CD4-positive, alpha-beta T cell treated with Interleukin-15 for 4 hours (primary cell): ENCODE results near the gene ERC1.
"Not testable (repeated sequence)": the region's sequence is repeated elsewhere in the genome, so short reads cannot be mapped to it uniquely, and the experiment has no call there.

Experiments used
- DNase-seq: peaks from one replicate; pipeline ENCODE4 v3.0.0-alpha.2; 2020; ENCODE audit warnings: low spot score

ERC1 gene

GRCh38 chr12:1030779-1031178 lies 39.8 kb downstream of the ERC1 start:
- DNase-seq, result no peak

- no peak for DNase-seq
These were observed 43.2 kb downstream of the ERC1 start for GRCh38 chr12:1034243-1034642.

- no peak for DNase-seq
These were observed 43.9 kb downstream of the ERC1 start for GRCh38 chr12:1034751-1035457.

DNA sequence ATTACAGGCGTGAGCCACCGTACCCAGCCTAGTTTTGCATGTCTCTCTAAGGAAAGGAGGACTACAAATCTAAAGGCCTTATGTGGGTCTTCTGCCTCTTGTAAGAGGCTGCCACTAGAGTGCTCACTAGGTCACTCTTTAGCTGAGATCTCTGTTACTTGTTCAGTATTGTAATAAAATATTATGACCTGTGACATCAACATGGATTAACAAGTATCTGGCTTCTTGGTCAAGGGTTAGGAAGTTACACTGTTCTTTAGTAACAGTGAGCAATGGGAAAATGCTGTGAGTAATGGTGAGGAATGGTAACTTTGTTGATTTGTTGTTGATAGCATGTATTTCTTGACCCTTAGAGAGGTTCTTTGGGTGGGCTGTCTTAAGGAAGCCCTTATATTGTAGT lies 50.5 kb downstream of the ERC1 start:
- no peak for DNase-seq

- no peak for DNase-seq
These were observed 53.2 kb downstream of the ERC1 start for GRCh38 chr12:1044199-1044598.

- DNase-seq, result no peak
These were observed 53.7 kb downstream of the ERC1 start for GRCh38 chr12:1044696-1045095.

DNA sequence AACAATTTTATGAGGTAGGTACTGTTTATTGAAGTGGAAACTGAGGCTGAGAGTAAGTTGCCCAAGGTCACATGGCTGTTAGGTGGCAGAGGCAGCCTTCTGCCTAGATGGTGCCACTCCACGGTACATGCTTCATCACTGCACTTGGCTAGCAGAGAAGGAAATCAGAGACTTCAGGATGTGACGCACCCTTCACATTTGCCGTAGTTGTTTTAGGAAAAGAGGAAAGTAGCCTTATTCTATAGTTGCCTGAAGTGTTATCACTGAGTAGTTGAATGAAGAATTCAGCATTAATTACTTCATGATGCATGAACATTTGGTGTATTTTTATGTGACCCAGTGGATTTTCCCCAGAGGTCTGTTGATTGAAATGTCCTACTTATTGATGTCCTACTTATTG lies 55.7 kb downstream of the ERC1 start:
- no peak for DNase-seq

GRCh38 chr12:1047898-1048660 lies 57.1 kb downstream of the ERC1 start:
- DNase-seq, result no peak

GRCh38 chr12:1050059-1050707 lies 59.2 kb downstream of the ERC1 start:
- DNase-seq, result no peak

- not testable (repeated sequence) for DNase-seq
These were observed 60.6 kb downstream of the ERC1 start for GRCh38 chr12:1051672-1052071.

GRCh38 chr12:1053690-1054089 lies 62.7 kb downstream of the ERC1 start:
- DNase-seq, result no peak

DNA sequence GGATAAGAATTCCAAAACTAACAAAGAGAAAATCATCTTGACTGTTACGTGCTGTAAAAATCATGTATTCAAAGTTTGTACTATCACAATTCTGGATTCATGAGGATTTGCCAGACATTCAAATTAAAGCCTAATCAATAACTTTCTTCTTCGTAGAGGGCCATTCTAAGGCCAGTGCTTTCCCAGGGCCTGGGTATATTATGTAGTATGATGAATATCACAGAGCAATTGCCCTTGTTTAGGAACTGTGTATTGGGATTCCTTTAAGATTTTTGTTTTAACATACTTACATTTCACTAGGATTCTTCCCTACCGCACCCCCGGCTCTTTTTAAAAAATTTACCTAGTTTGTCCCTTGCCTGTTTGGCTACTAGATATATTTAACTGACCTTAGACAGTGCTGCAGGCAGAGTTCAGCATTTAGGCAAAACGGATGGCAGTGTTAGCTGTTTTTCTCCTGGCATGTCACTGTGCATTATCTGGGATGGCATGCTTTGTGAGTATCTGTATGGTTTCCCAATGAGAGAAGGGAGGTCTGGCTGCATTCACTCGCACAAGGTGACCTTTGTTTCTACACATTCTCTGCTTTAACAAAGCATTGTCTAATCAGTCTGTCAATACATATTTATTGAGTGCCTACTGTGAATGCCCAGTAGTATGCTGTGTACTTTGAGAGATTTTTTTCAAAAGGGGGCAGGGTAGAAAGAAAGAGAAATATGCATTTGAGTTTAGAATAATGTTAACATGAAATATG lies 63.3 kb downstream of the ERC1 start:
- no peak for DNase-seq

DNA sequence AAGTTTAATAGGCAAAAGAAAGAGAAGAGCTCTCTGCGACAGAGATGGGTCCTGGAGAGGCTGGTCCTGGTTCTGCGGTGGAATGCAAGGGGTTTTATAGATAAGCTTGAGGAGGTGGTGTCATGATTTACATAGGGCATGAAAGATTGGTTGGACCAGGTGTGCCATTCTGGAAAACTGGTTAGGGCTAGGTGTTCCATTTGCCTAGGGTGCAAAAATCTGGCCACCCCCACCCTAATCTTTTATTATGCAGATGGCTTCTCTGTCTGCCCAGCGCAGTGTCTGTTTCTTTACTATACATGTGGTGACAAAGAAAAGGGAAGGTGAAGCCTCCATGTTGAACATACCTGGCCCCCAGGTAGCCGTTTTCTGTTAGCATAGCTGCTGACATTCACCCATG lies 65.4 kb downstream of the ERC1 start:
- no peak for DNase-seq

GRCh38 chr12:1058423-1058822 lies 67.4 kb downstream of the ERC1 start:
- no peak for DNase-seq

- no peak for DNase-seq
These were observed 68.1 kb downstream of the ERC1 start for GRCh38 chr12:1059162-1059561.

DNA sequence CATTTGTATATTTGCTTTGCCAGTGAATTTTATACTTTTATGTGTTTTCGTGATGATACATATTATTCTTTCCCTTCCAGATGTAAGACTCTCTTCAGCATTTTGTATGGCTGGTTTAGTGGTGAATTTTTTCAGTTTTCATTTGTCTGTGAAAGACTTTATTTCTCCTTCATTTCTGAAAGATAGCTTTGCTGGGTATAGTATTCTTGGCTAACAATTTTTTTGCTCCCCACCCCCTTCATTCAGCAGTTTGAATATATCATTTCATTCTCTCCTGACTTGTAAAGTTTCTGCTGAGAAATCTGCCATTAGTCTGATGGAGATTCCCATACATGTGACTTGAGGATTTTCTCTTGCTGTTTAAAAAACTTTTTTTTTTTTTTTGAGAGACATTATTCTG lies 72.8 kb downstream of the ERC1 start:
- DNase-seq, result no peak

DNA sequence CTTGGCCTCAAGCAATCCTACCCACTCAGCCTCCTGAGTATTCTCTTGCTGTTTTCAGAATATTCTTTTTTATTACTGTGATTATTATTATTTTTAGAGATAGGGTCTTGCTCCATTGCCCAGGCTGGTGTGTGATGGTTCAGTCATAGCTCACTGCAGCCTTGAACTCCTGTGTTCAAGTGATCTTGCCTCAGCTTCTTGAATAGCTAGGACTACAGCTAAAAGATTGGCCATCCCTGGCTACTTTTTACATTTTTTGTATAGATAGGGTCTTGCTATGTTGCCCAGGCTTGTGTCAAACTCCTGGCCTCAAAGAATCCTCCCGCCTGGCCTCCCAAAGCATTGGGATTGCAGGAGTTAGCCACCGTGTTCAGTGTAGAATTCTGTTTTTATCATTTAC lies 73.3 kb downstream of the ERC1 start:
- no peak for DNase-seq

DNA sequence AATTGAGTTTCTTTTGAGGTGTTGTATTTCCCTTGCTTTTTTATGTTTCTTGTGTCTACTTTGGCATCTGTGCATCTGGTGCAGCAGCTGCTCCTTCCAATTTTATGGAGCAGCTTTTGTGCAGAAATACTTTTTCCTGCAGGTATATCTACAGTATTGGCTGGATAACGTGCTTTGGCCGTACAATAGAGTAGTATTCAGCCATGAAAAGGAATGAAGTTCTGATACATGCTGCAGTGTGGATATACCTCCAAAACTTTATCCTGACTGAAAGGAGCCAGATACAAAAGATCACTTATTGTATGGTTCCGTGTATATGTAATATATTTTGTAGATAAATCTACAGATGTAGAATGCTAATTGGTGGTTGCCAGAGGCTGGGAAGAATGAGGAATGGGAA lies 74.6 kb downstream of the ERC1 start:
- no peak for DNase-seq

DNA sequence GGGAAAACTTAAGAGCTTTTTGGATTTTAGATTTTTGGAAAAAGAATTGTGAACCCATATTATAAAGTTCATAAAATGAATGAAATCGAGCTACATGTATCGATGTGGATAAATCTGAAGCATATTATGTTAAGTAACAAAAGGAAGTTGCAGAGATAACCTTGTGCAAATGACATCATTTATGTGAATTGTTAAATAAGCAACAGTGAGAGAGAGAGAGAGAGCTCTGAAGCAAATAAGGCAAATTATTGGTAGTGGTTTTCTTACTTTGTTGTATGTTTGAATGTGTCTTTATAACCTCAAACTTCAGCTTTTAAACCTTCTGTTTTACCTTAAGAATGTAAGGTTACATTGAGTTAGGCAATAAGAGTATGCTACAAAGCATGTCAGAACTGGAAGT lies 78.8 kb downstream of the ERC1 start:
- DNase-seq, result no peak

- DNase-seq, result no peak
These were observed 80.2 kb downstream of the ERC1 start for GRCh38 chr12:1071182-1071581.

- no peak for DNase-seq
These were observed 82.6 kb downstream of the ERC1 start for GRCh38 chr12:1073652-1074051.

DNA sequence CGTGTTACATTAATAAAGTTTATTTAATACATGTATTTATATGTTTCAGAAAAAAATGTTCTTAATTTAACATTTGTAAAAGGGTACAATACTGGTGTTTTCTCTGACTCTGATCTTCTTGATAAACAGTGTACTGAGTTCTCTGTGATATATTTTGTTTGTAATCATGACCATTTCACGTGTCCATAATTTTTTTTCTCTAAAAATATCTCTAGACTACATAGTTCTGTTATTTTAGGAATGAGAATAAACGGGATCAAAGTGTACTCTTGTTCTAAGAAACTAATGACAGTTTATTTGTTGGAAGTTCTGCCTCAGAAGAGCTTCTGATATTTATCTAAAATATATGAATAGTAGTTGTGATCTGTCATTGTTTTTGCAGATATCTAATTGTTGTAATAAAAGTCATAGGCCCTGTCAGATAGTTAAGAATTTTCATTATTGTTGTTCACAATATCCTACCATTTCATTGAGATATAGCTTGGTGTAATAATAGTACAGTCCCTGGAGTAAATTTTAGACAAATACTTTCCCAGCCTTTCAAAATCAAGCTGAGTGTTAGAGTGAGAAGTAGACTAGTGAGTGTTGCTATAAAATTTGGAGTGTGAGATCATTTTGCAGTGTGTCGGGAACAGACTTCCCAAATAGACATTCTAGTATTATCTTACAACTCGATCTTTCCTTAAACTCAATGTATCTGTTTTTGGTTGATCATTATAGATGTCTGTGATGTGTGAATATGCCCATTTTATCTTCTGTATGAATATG lies 86.2 kb downstream of the ERC1 start:
- no peak for DNase-seq
